Measurements from ENCODE around the gene PCYOX1L.

PCYOX1L gene, protein sequence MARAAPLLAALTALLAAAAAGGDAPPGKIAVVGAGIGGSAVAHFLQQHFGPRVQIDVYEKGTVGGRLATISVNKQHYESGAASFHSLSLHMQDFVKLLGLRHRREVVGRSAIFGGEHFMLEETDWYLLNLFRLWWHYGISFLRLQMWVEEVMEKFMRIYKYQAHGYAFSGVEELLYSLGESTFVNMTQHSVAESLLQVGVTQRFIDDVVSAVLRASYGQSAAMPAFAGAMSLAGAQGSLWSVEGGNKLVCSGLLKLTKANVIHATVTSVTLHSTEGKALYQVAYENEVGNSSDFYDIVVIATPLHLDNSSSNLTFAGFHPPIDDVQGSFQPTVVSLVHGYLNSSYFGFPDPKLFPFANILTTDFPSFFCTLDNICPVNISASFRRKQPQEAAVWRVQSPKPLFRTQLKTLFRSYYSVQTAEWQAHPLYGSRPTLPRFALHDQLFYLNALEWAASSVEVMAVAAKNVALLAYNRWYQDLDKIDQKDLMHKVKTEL

DNA sequence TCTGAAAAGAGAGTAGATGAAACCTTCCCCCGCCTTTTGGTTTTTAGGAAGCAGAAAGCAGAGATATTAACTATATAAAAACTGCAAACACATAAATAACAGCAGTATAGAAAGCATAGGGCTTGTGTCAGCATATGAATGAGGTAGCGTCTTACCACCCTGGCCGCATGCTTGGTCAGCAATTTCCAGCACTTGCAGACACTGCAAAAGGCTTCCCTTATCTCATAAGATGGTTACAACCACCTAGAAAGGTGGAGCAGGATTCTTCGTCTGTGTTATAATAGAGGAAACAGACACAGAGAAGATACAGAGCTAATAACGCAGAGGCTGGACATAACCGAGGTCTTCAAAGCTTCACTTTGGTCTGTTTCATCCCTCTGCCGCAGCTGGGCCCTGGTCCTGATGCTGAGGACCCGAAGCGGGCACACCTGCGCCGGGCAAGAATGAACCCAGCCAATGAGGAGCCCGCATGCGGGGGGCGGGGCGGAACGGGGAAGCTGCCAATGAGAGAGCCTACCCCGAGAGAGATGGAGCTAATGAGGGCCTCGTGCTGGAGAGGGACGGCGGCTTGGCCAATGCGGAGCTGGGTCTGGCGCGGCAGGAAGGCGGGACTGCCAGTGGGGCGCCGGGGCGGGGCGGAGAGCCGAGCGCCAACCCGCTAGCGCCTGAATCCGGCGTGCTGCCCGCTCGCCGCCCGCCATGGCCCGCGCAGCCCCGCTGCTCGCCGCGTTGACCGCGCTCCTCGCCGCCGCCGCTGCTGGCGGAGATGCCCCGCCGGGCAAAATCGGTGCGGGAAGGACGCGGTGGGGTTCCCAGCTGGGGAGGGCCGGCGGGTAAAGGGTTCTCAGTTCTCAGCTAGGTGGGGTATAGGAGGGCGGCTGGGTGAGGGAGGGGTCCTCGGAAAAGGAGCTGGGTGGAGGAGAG lies at the start of gene PCYOX1L:
Gene PCYOX1L, plus strand, starts transcription at position 677 of the 924 bp plus-strand sequence. Its CDS starts 23 bp downstream, at position 700.
- H3K4me3 ChIP-seq (ENCODE audit: low read depth, low read length): peak within 1 kb of the TSS; percentile 83
- DNase-seq (ENCODE audit: low read depth): peak; percentile 97
- TF ChIP-seq, protein P1, sequence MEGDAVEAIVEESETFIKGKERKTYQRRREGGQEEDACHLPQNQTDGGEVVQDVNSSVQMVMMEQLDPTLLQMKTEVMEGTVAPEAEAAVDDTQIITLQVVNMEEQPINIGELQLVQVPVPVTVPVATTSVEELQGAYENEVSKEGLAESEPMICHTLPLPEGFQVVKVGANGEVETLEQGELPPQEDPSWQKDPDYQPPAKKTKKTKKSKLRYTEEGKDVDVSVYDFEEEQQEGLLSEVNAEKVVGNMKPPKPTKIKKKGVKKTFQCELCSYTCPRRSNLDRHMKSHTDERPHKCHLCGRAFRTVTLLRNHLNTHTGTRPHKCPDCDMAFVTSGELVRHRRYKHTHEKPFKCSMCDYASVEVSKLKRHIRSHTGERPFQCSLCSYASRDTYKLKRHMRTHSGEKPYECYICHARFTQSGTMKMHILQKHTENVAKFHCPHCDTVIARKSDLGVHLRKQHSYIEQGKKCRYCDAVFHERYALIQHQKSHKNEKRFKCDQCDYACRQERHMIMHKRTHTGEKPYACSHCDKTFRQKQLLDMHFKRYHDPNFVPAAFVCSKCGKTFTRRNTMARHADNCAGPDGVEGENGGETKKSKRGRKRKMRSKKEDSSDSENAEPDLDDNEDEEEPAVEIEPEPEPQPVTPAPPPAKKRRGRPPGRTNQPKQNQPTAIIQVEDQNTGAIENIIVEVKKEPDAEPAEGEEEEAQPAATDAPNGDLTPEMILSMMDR (IDR thresholded peaks at IDR 0.05; ENCODE audit: insufficient read depth, low read depth, low read length, missing control alignments): no peak

DNA sequence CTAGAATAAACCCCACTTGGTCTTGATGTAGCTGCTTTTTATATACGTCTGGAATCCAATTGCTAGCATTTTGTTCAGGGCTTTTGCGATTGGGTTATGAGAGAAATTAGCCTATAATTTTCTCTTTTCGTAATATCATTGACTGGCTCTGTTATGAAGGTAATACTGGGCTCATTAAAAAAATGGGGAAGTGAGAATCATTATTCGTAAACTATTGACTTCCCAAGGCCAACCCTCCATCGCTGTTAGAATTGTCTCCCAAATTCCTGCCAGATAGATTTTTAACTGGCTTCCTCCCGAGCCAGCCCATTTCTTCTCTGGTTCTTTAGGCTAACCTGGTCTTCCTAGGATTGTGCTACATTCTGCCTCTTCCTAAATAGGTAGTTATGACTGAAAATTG lies 48.5 kb upstream of the PCYOX1L start:
- H3K4me3 ChIP-seq (ENCODE audit: low read depth, low read length): no peak overlapping the region
- TF ChIP-seq, protein P1 (IDR thresholded peaks at IDR 0.05; ENCODE audit: insufficient read depth, low read depth, low read length, missing control alignments): no peak
- no peak for DNase-seq (ENCODE audit: low read depth)

DNA sequence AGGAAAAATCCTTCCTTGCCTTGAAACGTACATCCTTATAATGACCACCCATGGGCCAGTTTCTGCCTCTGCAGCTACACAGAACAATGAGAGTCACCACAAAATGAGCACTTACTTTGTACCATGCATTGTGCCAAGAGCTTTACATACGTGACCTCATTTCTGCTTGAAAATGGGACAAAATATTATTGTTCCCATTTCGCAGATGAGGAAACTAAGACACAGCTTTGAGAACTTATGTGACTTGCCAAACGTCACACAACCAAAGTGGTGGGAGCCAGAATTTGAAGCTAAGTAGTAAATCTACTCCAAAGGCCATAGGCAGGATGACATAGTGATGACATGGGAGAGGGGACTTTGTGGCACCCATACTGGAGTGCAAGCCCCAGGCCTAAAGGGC lies 47.4 kb upstream of the PCYOX1L start:
- DNase-seq (ENCODE audit: low read depth): no peak
- H3K4me3 ChIP-seq (ENCODE audit: low read depth, low read length): no peak overlapping the region
- TF ChIP-seq, protein P1 (IDR thresholded peaks at IDR 0.05; ENCODE audit: insufficient read depth, low read depth, low read length, missing control alignments): no peak

DNA sequence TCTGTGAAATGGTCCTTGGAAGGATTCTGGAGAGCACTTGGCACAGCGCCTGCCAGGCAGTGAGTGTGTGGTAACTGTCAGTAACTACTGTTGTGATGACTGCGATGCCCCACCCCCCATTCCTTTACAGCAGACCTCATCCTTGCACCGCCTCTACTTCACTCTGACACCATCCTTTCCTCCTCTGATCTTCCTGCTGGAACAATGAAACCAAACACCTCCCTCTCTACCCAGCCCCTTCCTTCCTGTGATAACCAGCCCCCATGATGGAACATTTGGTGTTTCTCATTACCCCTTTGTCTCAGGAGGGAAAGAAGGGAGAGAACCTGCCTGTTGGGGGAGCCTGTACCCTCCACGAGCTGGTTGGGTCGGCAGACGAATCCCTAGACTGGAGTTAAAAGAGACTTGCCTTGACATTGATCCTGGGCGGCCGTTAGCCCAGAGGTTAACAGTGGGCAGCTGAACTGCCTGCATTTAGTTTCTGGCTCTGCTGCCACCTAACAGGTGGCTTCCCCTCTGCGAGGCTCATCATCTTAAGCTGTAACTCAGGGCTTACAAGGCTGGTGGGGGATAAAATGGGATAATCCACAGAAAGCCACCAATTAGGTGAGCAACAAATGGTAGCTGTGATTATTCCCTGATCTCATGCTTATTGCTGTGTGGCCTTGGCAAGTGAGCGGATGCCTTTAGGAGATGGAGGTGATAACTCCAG lies 46.7 kb upstream of the PCYOX1L start:
- no peak overlapping the region for H3K4me3 ChIP-seq (ENCODE audit: low read depth, low read length)
- no peak for DNase-seq (ENCODE audit: low read depth)

DNA sequence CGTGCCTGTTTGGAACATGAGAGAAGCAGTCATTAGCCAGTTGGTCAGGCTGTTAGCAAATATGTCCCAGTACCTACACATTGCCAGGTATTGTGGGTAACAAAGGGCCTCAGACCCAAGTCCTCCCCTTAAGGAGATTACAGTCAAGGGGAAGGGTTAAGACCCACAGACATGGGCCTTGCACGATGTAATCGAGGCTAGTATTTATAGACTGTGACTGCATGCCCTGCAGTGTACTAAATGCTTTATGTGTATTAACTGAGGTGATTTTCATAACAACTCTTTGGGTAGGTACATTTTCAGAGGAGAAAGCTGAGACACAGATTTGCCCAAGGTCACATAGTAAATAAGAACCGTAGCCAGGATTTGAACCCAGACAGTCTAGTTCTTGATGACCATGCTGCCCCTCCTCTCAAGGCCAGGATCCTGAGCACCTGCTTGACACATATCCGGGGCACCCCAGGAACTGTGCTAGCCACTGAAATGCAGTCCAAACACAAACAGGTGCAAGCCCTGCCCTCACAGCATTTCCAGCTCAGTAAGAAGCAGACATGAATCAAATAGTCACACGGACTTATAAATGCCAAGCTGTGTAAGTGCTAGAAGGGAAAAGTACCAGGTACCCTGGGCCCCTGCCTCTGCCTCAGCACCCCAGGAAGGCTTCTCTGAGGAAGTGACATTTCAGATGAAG lies 44.5 kb upstream of the PCYOX1L start:
- H3K4me3 ChIP-seq (ENCODE audit: low read depth, low read length): no peak overlapping the region
- TF ChIP-seq, protein P1 (IDR thresholded peaks at IDR 0.05; ENCODE audit: insufficient read depth, low read depth, low read length, missing control alignments): no peak
- no peak for DNase-seq (ENCODE audit: low read depth)

More for the DNA sequence above, 46.7 kb upstream of the PCYOX1L start:
- TF ChIP-seq, protein P1 (IDR thresholded peaks at IDR 0.05; ENCODE audit: insufficient read depth, low read depth, low read length, missing control alignments): no peak

All from GM12865 (cell line).